ENCODE data around the gene MAPKAP1.

DNA sequence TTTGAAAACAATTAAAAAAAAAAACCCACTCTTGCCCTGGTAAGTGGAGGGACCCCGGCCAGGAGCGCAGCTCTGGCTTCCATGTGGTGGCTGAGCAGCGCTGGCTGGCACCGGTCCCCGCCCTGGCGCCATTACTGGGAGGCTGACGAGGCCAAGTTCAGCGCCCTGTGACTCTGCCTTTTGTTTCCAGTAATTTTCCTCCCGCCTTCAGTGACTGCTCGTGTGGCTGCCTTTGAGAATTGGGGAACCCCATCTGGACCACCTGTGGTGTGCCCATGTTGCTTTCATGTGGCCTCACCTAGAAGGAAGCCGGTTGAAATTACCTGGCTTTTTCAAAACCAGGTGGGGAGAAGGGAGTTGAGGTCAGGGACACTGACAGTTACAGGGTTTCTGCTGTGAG lies 309.3 kb downstream of the MAPKAP1 start:
- no peak for TF ChIP-seq CTCF (IDR thresholded peaks at IDR 0.05; ENCODE audit: borderline replicate concordance, extremely low read depth, low read length, poor library complexity, severe bottlenecking)
- no peak for TF ChIP-seq EZH2 (IDR thresholded peaks at IDR 0.05; ENCODE audit: borderline replicate concordance, low read depth, low read length, severe bottlenecking)

Data from DND-41 (cell line).